GM21423 (cell line): ENCODE measurements around the gene TULP4.
"Not testable (repeated sequence)": the region's sequence is repeated elsewhere in the genome, so short reads cannot be mapped to it uniquely, and the experiment has no call there.

Experiments used
- ATAC-seq: cut with Tn5 transposase; IDR thresholded peaks from one replicate; pipeline ENCODE4 v1.9.1; 2021; ENCODE audit warnings: mild to moderate bottlenecking, moderate library complexity; ENCODE audit not compliant: unreplicated experiment

The TULP4 gene

DNA sequence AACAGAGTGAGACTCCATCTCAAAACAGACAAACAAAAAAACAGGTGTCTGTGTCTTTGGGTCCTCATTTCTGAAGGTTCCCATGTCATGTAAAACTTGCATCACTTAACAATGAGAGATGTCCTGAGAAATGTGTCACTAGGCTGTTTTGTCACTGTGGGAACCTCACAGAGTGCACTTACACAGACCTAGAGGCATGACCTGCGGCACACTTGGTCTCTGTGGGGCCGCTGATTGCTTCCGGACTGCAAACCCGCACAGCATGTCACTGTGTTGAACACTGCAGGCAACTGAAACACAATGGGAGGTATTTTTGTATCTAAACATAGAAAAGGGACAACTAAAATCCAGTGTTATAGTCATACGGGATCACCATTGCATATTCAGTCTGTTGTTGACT lies 205.3 kb downstream of the TULP4 start:
- ATAC-seq: peak; percentile 50

DNA sequence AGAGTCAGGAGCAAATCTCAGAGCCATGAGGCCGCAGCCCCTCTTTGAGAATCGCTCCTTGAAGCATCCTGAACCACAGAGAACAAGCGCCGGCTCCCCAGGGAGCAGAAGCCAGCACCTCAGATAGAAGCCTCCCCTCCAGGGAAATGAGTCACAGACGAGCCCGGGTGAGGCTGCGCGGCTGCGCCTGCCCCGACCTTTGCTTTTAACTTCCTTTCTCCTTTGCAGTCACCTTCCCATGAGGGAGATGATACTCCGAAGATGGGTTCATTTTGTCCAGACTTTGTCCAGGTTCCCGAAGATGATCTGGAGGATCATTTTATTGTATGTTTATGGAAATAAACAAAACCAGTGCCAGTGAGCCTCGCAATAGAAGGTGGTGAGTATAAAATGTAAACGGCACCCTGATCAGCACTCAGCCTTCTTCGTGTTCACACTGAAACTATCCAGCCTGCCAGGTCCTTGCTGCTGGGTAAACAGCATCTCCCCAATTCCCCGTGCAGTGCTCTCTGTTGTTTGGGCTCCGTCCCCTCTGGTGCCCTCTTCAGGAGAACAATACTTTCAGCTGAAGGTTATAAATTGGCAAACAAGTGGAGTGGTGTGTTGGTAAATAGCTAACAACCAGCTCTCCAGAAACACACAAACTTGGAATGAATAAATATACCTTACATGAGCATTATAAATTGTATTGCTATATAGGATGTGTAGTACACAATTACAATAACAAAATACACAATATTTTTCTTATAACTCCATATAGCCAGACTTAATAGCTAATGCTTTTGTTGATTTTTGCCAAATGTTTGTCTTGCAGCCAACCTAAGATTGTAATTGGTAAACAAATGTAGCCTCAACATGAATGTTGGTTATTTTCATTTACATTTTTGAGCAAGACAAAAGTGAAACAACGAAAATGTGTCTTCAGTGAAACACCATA lies 206.2 kb downstream of the TULP4 start:
- peak; percentile 70 for ATAC-seq

- ATAC-seq: no peak
These were observed 207.0 kb downstream of the TULP4 start for GRCh38 chr6:158519300-158519699.

- ATAC-seq: no peak
These were observed 207.5 kb downstream of the TULP4 start for GRCh38 chr6:158519761-158520160.

GRCh38 chr6:158520975-158521374 lies 208.7 kb downstream of the TULP4 start:
- ATAC-seq: not testable (repeated sequence)

GRCh38 chr6:158521759-158522158 lies 209.5 kb downstream of the TULP4 start:
- ATAC-seq: no peak

GRCh38 chr6:158522616-158523015 lies 210.4 kb downstream of the TULP4 start:
- ATAC-seq: no peak

DNA sequence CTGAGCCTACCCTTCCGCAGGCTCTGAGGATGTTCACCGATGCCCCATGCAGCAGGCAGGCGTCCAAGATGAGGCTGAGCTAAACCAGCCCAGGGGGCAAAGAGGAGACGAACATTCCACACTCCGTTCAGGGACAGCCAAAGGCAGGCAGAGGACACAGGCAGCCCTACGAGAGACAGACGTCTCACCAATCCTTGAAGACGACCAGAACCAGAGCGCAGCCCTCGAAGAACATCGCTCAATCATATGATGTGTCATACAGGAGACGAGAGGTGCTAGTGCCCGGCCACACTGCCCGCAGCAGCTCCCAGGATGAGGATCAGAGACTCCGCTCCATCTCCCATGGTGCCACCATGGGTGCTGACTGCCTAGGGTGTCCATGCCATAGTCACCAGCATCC lies 212.0 kb downstream of the TULP4 start:
- ATAC-seq: no peak

- not testable (repeated sequence) for ATAC-seq
These were observed 215.6 kb downstream of the TULP4 start for GRCh38 chr6:158527858-158528257.

DNA sequence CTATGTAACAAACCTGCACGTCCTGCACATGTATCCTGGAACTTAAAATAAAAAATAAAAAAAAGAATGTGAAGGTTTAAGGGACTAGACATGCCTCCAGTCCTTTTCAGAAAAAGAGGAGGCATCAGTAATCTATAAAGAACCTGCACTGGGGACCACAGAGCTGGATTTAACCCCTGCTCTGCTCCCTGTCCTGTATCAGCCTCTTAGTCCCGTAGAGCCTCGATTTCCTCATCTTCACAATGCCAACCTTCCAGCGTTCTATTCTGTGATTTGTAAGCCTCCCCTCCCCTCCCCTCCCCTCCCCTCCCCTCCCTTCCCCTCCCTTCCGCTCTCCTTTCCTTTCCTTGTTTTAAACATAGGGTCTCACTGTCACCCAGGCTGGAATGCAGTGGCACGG lies 216.6 kb downstream of the TULP4 start:
- no peak for ATAC-seq

DNA sequence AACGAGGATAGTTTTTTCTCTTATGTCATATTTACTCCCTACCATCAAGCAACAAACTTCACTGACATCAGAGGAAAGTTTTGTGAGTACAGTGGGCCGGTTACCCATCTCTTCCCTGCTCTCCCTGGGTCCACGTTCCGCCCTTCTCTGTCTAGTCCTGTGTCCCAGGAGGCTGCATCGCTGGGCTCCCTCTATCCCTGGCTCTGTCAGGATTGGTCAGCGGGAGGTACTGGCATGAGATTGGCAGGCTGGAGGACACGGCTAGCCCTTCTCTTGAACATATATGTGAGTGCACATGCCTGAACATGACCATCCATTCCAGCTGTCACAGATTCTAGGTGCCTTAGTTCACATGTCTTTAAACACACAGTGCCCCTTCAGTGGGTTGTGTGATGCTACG lies 217.4 kb downstream of the TULP4 start:
- ATAC-seq: no peak

DNA sequence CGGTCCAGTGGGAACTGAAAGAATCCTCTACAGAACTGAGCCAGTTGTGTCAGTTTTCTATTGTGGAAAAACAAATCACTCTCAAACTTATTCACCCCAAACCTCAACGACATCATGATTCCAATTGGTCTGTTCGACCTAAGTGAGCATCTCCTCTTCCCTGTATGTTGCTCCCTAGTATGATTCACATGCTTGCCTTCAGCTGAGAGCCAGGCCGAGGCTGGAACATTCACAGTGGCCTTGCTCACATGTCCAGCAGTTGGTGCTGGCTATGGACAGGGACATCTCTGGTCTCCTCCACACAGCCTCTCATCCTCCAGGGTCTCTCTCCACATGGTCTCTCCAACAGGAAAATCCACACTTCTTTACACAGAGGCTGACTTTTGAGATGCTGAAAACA lies 219.3 kb downstream of the TULP4 start:
- ATAC-seq: no peak

- no peak for ATAC-seq
These were observed 219.7 kb downstream of the TULP4 start for GRCh38 chr6:158531970-158532369.

DNA sequence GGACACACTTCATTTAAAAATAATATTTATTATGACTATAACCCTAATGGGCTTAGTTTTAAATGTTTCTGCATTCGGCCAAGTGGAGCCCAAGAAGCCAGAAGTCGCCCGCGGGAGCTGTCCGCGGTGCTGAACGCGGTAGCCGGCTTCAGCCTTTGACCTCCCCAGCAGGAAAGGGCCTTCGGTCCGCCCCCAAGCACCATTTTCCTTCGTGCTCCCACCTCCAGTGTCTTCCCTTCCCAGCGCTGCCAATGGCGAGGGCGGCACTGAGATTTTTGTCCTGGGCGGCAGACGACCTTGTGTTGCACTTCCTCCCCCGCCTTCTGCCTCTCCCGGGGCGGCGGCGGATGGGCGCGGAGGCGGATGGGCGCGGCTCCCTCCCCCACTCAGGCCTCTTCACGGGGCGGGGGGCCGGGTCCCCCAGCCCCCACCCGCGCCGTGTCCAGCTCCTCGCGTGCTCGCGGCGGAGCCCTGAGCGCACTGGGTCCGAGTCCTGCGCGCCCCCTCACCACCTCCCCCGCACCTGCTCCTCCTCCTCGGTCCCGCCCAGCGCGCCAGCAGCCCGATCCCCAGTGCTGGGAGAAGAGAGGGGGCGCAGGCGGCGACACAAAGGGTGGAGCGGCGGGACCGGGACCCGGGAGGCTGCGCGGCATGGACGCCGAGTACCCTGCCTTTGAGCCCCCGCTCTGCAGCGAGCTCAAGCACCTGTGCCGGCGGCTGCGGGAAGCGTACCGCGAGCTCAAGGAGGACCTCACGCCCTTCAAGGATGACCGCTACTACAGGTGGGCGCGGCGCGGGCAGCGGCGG lies 224.0 kb downstream of the TULP4 start:
- no peak for ATAC-seq

GRCh38 chr6:158536891-158537798 lies 224.9 kb downstream of the TULP4 start:
- no peak for ATAC-seq

- no peak for ATAC-seq
These were observed 226.5 kb downstream of the TULP4 start for GRCh38 chr6:158538741-158539140.

GRCh38 chr6:158539413-158539812 lies 227.1 kb downstream of the TULP4 start:
- no peak for ATAC-seq

- no peak for ATAC-seq
These were observed 227.6 kb downstream of the TULP4 start for GRCh38 chr6:158539881-158540280.

- no peak for ATAC-seq
These were observed 231.4 kb downstream of the TULP4 start for GRCh38 chr6:158543606-158544185.

DNA sequence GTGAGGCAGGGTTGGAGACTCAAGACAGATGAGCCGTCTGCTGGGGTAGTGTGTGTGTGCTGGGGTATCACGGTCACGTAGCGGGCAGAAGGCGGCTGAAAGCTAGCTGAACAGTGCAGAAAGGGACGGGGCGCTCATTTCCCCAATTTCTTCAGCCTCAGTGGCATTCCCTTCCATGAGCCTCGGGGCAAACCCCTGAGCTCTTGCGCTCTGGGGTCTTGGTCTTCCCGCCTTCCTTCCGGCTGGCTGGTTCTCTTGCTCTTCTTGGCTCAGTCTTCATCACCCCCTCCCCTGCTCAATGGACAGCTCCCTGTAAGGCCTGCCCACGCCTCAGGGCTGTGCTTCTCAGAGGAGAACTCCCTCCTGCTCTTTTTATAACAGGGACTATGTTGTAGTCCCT lies 232.2 kb downstream of the TULP4 start:
- ATAC-seq: no peak
